ENCODE measurements around the gene KCTD5. TPM values are rescaled to one million over a fixed set of nuclear protein-coding genes. Genes with fewer than 3 reads are reported as not detected.

KCTD5 gene
- total and polyA plus RNA-seq, 9 of the 15 experiments (the other 6 are each of a cell fraction or from before 2014, with no cell fraction given) = 0.73 to 58.3 (median 32.3) TPM

DNA sequence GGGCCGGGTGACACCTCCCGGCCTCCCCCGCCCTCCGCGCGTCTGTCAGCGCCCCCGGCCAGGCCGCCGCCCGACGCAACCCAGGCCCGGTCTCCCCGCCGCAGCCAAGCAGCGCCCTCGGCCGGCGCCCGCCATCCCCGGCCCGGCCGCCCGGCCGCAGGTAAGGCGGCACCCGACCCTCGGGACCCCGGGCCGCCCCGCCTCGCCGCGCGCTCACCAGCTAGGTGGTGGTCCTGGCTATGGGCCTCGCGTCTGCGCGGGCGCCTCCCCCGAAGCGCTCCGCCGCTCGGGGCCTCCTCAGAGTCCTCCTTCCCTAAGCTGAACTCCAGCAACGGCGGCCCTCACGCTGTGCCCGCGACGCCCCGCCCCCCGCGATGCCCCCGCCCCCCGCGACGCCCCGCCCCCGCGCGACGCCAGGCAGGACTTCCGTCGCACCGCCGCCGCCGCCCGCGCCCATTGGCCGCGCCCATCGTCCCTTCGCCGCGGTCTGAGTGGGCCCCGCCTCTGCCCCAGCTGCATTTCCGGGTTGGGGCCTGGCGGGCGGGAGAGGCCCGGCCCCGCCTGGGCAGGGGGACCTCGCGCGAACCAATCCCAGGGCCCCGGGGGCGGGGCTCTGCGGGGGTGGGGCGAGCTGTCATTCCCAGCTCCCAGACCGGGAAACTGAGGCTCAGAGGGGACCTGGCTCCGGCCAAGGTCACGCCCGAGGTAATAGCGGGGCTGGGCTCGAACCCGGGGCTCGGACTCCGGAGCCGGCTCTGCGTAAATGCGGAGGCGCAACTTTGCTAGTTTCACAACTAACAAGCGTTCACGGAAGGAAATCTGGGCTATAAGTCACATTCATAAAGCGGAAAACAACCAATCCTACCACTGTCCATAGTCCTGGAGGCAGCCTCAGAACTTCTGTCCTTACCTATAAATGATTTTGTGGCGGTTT lies 9.0 kb upstream of the KCTD5 start (continued):
- no peak for TF ChIP-seq NCOA4 (IDR thresholded peaks at IDR 0.05; ENCODE audit: partially characterized antibody)

DNA sequence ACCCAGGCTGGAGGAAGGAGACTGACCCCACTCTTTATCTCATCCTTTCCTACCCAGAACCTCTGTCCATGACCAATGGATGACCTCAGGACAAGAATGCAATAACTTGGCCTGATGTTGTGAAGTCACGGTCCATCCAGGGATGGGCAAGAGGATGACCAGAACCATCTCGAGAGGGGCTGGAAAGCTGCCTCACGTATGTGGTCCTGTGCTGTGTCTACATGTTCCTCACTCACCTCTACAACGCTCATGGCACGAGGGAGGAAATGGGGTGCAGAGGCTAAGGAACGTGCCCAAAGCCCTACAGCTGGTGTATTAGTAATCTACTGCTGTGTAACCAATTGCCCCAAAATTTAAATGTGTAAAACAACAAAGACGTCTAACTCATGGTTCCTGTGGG lies 7.3 kb upstream of the KCTD5 start:
- intact Hi-C loops (cut with micrococcal nuclease) = no loop called here
- DNase-seq (ENCODE audit: extremely low read depth in 1 of 4, low spot score in 3 of 4) (no peak), ATAC-seq (no peak), FAIRE-seq (no peak)
- no peak overlapping the region for H3K4me3 ChIP-seq
- H3K9ac ChIP-seq (ENCODE audit: insufficient read depth in 1 of 2, low read depth in 2 of 2, low read length in 2 of 2) = peak overlapping the region in 1 of 2 experiments; percentile 61; a peak in 1 of 4 replicates
- BruUV-seq (replicated peaks) = no TSS peak
- in situ Hi-C loops (cut with MboI) = loop anchor here (5.0 kb wide), 1 partner anchor 78 kb away; no protein-coding TSS in a partner anchor
- TF ChIP-seq ESRRB (CRISPR knock-in tag; IDR thresholded peaks at IDR 0.05; ENCODE audit: borderline replicate concordance) (no peak), SMAD1 (IDR thresholded peaks at IDR 0.05; ENCODE audit: low read depth, low read length, partially characterized antibody) (no peak), MAFF (IDR thresholded peaks at IDR 0.05; ENCODE audit: low read length) (no peak), ATF7 (IDR thresholded peaks at IDR 0.05) (no peak), TARDBP (IDR thresholded peaks at IDR 0.05) (no peak), EP300 (IDR thresholded peaks at IDR 0.05; ENCODE audit: low read length) (no peak), ZNF347 (CRISPR knock-in tag; IDR thresholded peaks at IDR 0.05; ENCODE audit: low read depth) (no peak), XRCC3 (IDR thresholded peaks at IDR 0.05) (no peak), CHD1 (IDR thresholded peaks at IDR 0.05; ENCODE audit: low read length) (no peak), EGR1 (conservative IDR thresholded peaks at IDR 0.05) (no peak), ZNF707 (CRISPR knock-in tag; conservative IDR thresholded peaks at IDR 0.05) (no peak), KDM4B (IDR thresholded peaks at IDR 0.05; ENCODE audit: borderline replicate concordance in 2 of 2, low read depth in 1 of 2) (no peak)
- TF ChIP-seq, protein P1, sequence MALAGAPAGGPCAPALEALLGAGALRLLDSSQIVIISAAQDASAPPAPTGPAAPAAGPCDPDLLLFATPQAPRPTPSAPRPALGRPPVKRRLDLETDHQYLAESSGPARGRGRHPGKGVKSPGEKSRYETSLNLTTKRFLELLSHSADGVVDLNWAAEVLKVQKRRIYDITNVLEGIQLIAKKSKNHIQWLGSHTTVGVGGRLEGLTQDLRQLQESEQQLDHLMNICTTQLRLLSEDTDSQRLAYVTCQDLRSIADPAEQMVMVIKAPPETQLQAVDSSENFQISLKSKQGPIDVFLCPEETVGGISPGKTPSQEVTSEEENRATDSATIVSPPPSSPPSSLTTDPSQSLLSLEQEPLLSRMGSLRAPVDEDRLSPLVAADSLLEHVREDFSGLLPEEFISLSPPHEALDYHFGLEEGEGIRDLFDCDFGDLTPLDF (CRISPR knock-in tag; IDR thresholded peaks at IDR 0.05) = no peak
- POLR2A ChIA-PET = interaction anchor here (1.1 kb wide), 1 partner anchor 520 kb away, joined by 3 read pairs; the partner anchor contains the start of gene TRAF7
- H3K27ac ChIP-seq (ENCODE audit: extremely low read depth, low read depth, low read length) = no peak overlapping the region
- H4K20me1 ChIP-seq (replicated peaks; ENCODE audit: control insufficient read depth, insufficient read depth, low read length) = no peaks in the 10 kb centered on the region
- H3K9me1 ChIP-seq (ENCODE audit: control insufficient read depth, insufficient read depth, low read length) = no peaks in the 10 kb centered on the region
- no peak overlapping the region for H3K4me2 ChIP-seq (ENCODE audit: insufficient read depth, low read length)
- H3K4me1 ChIP-seq (replicated peaks in 1 of 2; ENCODE audit: control insufficient read depth in 2 of 2, insufficient read depth in 2 of 2, low read length in 2 of 2) = peaks cover 7 to 16% of the 10 kb centered on the region in 2 experiments; a peak in 4 of 5 replicates
- no peaks in the 10 kb centered on the region for H3K27me3 ChIP-seq (ENCODE audit: control insufficient read depth in 2 of 2, insufficient read depth in 2 of 2, low read length in 2 of 2)
- H3K79me2 ChIP-seq (ENCODE audit: control insufficient read depth, insufficient read depth, low read length) = peaks cover 16% of the 10 kb centered on the region
- H2AFZ ChIP-seq (ENCODE audit: low read depth, low read length) = no peak overlapping the region
- no peaks in the 10 kb centered on the region for H3K9me3 ChIP-seq (replicated peaks; ENCODE audit: control insufficient read depth, insufficient read depth, low read depth, low read length)
- WGBS (ENCODE audit: insufficient coverage, low coverage, missing lambda C conversion rate) = 71% methylated on average over 7 of the region's 7 CpGs
- peaks cover 7% of the 10 kb centered on the region; the same call in 1 of the 3 replicates for H3K36me3 ChIP-seq (ENCODE audit: control insufficient read depth, insufficient read depth, low read length)
- CTCF ChIA-PET (ENCODE audit: low intra/inter-chr PET ratio) = no interaction called here
